GM18870 (cell line): ENCODE measurements around the gene PROM2.

Experiments
- ATAC-seq: cut with Tn5 transposase; IDR thresholded peaks from one replicate; pipeline ENCODE4 v1.9.1; 2021; ENCODE audit warnings: moderate library complexity; ENCODE audit not compliant: unreplicated experiment

The PROM2 gene

GRCh38 chr2:95305380-95306061 is 31.3 kb downstream of the PROM2 start:
- no peak for ATAC-seq

- ATAC-seq: no peak
Measured at GRCh38 chr2:95306336-95306895, 32.2 kb downstream of the PROM2 start.

- no peak for ATAC-seq
Measured at GRCh38 chr2:95307036-95307435, 32.8 kb downstream of the PROM2 start.

DNA sequence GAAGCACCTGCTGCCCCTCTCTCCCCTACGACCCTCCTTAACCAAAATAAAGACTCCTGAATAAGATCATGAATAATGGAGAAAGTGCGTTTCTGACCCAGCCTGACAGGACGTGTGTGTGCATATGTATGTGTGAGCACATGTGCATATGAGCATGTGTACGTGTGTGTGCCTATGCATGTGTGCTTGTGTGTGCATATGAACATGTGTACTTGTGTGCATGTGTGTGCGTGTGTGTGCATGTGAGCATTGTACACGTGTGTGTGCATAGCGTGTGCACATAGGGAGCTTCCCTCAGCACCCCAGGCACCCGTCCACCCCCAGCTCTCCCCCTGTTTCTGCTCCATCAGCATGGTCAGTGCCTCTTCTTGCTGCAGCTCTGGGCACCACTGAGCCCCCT is 33.6 kb downstream of the PROM2 start:
- ATAC-seq: no peak

GRCh38 chr2:95308426-95308990 is 34.3 kb downstream of the PROM2 start:
- ATAC-seq: no peak

DNA sequence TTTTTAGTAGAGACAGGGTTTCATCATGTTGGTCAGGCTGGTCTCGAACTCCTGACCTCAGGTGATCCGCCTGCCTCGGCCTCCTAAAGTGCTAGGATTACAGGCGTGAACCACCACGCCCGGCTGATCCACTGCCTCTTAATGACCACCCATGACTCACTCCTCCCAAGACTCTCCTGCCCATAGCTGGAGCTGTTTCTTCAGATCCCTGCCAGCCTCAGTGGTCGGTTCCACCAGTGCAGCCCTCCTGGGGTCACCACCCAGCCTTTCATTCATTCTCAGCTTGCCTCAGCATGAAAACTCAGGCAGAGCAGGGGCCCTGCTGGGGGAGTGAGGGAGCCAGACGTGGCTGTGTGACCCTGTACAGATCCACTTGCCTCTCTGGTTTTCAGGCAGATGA is 35.4 kb downstream of the PROM2 start:
- ATAC-seq: no peak

- ATAC-seq: no peak
Measured at GRCh38 chr2:95310216-95310615, 36.0 kb downstream of the PROM2 start.

- ATAC-seq: no peak
Measured at GRCh38 chr2:95310651-95311050, 36.4 kb downstream of the PROM2 start.

DNA sequence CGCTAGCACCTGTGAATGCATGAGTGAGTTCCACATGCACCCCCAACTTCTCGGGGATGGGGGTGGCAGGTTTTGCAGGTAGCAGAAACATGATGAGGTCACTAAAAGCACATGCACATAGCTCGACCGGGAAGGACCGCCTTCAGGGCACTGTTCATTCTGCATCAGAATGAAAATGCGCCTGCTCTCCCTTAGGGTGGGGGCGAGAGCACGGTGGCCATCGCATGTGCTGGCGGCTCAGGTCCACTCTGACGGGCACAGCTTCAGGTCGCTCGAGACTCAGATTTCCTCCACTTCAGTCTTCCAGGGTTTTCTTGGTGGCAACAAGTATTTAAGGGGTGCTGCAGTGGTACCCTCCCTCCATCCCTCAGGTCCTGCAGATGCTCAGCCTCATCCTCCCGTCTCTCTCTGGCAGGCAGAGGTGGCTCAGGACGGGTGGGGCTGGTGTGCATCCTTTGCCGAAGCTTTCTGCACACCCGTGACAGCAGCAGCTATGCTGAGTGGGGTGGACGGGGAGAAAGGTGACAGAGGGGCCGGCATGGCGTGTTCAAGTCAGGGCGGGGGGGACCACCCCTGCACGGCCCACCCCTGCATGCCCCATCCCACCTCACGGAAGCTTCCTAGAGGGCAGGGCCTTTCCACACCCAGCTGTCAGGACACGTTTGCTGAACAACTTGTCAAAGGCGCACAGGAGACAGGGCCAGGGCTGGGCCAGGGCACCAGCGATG is 37.7 kb downstream of the PROM2 start:
- no peak for ATAC-seq

GRCh38 chr2:95312543-95313201 is 38.4 kb downstream of the PROM2 start:
- no peak for ATAC-seq

DNA sequence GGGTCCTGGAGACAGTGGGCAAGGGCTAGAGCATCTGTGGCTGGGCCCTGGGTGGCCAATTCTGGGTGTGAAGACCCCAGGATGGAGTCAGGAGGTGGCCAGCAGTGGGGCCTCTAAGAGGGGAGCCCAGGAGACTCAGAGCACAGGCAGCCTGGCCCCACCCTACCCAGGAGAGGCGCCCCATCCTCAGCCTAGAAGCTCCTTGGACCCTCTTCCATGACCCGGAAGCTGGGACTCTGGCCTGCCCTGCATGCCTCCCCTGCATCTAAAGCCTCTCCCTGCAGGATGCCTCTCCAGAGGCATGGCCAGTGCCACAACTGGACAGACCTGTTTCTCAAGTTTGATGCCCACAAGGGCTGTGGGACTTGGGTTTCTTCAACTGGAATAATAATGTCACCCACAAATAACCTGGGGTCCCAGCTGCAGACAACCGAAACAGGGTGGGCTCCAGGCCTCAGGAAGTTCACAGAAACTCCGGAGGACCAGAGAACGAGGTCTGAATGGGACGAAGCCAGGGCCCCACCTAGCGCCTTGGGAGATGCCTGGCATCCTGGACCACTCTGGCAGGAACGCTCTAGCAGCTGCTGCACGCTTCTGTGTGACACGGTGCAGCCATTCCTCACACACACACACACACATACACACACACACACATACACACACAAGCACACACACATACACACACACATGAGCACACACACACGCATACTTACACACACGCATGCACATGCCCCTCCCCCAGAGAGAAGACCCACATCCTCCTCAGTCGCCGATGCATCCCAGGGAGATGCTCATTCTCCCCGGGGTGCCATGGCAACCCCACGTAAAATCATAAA is 39.3 kb downstream of the PROM2 start:
- ATAC-seq: no peak

DNA sequence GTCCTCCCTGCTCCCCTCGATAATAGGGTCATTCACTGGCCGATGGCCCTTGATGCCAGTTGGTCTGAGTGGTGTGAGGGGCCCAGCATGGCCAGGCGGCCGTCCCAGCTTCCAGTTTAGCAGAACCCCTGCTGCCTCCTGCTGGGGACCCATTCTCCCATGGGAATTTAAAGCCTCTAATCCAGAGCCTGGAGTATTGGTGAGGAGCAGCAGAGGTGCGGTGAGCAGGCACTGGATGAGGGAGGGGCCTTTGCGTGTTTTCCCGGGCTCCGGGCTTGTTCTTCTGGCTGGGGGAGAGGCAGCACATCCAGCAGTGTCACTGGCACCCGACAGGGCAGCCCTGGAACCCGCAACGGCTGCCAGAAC is 40.3 kb downstream of the PROM2 start:
- no peak for ATAC-seq

- no peak for ATAC-seq
Measured at GRCh38 chr2:95314964-95315611, 40.8 kb downstream of the PROM2 start.

GRCh38 chr2:95315801-95316411 is 41.7 kb downstream of the PROM2 start:
- no peak for ATAC-seq

DNA sequence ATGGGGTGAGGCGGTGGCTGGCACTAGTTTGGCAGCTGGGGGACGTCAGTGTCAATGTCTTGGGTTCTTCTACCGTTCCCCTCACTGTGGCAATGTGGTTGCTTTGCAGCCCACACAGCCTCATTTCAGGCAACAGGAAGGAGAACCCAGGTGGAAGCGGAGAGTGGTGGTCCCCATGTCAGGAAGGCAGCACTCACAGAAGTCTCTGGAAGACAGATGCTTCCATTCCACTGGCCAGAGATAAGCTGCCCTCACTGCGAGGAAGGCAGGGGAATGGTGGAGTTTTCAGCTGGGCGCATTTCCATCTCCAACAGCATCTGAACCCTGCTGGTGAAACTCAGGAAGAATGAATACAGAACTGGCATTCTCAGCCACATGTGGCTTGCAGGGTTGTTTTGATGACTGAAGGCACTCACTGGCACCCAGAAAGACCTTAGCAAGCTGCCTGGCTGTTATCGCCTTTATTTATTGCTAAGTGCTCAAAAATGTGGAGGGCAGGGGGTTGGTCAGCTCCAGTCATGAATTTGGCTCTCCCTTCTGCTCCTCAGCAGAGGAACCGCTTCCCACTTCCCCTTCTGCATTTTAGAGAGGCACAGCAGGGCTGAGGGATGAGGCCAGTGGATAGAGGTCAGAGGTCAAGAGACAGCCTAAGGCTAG is 42.3 kb downstream of the PROM2 start:
- no peak for ATAC-seq

DNA sequence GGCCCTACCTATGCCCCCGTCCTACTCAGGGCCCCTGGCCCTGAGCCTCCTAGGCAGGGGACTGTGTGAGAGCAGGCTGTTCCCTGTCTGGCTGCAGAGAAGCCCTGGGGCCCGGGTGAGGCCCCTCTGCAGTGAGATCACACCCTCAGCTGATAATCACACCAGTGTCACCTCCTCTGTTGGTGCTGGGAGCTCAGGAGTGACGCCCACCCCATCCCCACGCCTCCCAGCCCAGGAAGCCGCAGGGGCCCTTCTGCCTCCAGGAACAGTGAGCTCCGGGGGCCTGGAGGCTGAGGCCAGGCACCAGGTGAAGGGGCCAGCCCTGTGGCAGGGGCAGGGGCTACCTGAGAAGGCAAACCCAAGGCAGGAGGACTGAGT is 42.9 kb downstream of the PROM2 start:
- ATAC-seq: no peak

DNA sequence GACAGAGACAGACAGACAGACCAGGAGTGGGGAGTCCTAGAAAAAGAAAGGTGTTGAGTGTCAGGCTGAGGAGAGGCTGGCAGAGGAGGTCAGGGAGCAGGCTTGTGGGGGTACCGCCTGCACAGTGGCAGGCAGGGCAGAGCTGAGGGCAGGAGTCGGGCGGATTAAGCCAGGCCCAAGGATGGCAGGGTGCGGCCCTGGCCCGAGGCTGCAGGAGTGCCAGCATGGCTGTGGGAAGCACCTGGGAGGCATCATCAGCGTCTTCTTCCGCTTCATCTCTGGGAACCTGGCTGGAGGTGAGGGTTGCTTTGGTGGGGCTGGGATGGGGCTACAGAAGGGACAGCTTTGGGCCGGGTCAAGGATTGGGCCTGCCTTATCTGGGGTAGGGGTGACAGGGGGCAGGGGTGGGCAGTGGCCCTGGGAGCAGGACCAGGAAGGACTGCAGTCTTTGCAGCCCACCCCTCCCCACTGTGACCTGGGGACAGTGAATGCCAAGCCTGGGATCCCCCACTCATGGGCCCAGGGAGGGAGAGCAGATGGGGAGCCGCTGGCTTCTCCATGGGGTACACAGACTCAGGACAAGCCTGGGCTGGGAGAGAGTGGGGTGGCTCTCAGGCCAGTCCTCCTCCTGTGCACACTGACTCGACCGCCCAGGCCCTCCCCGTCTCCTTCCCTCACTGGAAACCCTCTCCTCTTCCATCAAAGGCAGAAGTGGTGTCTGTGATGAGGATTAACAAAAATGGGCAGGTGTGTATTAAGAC is 43.6 kb downstream of the PROM2 start:
- ATAC-seq: no peak

GRCh38 chr2:95318431-95319220 is 44.4 kb downstream of the PROM2 start:
- ATAC-seq: no peak
